Sigmoid colon (tissue), 4 donors: ENCODE measurements around the gene CWF19L2.

Experiments used
- CTCF ChIP-seq, 4 experiments: fragments of 450-650 bp in 3 of 4; fragments of 200-600 bp in 1 of 4; IDR thresholded peaks; one replicate each; pipeline ENCODE4 v1.5.1; 2016 to 2019; ENCODE audit warnings: antibody characterized with exemption in 4 of 4, mild to moderate bottlenecking in 3 of 4, moderate library complexity in 2 of 4
- EP300 ChIP-seq, 4 donors: sonication (generic); formaldehyde crosslinking; IDR thresholded peaks; one replicate each; pipeline ENCODE4 v1.6.1; 2017; ENCODE audit warnings: antibody characterized with exemption in 4 of 4
- POLR2A ChIP-seq, 2 donors: fragments of 450-650 bp; IDR thresholded peaks; one replicate each; pipeline ENCODE4 v1.6.1; 2016; ENCODE audit warnings: antibody characterized with exemption in 2 of 2, mild to moderate bottlenecking in 2 of 2, moderate library complexity in 2 of 2

GRCh38 chr11:107478922-107479321 lies 21.3 kb upstream of the CWF19L2 start:
- TF ChIP-seq POLR2A (IDR thresholded peaks at IDR 0.05) (no peak), CTCF (IDR thresholded peaks at IDR 0.05) (no peak), EP300 (IDR thresholded peaks at IDR 0.05) (no peak)
